ENCODE measurements around the gene ESYT2. TPM values are rescaled to one million over a fixed set of nuclear protein-coding genes. Genes with fewer than 3 reads are reported as not detected.
A peak's percentile ranks its signal among the peaks of the same experiment; 100 is the strongest.

The ESYT2 gene
- total and polyA plus RNA-seq, 9 of the 15 experiments (the other 6 are each of a cell fraction or from before 2014, with no cell fraction given), result 5.8 to 86.9 (median 64.7) TPM

GRCh38 chr7:158828133-158829020, 932 bp downstream of the ESYT2 start (continued):
- TF ChIP-seq ZNF318 (IDR thresholded peaks at IDR 0.05; ENCODE audit: borderline replicate concordance in 1 of 2, low read depth in 1 of 2), result no peak
- TF ChIP-seq SREBF1 (IDR thresholded peaks at IDR 0.05; ENCODE audit: borderline replicate concordance, low read depth, low read length), result no peak
- TF ChIP-seq ZNF512 (tag; IDR thresholded peaks at IDR 0.05), result no peak
- no peak for TF ChIP-seq ZSCAN29 (IDR thresholded peaks at IDR 0.05)
- 0 out of 4 replicates have a peak, but pooled peaks have one; percentile 25 to 31 for TF ChIP-seq SIN3A (IDR thresholded peaks at IDR 0.05; ENCODE audit: borderline replicate concordance in 2 of 2, control insufficient read depth in 1 of 2, low read depth in 2 of 2, low read length in 2 of 2)
- no peak for TF ChIP-seq CREB3 (tag; conservative IDR thresholded peaks at IDR 0.05; ENCODE audit: low read depth)
- 0 out of 2 replicates have a peak, but pooled peaks have one; percentile 16 for TF ChIP-seq NR4A1 (CRISPR knock-in tag; IDR thresholded peaks at IDR 0.05)
- no peak for TF ChIP-seq NR4A1 (tag; IDR thresholded peaks at IDR 0.05)
- no peak for TF ChIP-seq COPS2 (conservative IDR thresholded peaks at IDR 0.05)
- no peak for TF ChIP-seq STAT5A (IDR thresholded peaks at IDR 0.05; ENCODE audit: borderline replicate concordance, low read length)
- no peak for TF ChIP-seq ZSCAN32 (CRISPR knock-in tag; IDR thresholded peaks at IDR 0.05)
- TF ChIP-seq TRIM24 (IDR thresholded peaks at IDR 0.05), result no peak
- no peak for TF ChIP-seq RBM17 (IDR thresholded peaks at IDR 0.05; ENCODE audit: borderline replicate concordance, low read depth, low read length)
- TF ChIP-seq ZNF717 (CRISPR knock-in tag; IDR thresholded peaks at IDR 0.05), result no peak
- TF ChIP-seq, protein P1, sequence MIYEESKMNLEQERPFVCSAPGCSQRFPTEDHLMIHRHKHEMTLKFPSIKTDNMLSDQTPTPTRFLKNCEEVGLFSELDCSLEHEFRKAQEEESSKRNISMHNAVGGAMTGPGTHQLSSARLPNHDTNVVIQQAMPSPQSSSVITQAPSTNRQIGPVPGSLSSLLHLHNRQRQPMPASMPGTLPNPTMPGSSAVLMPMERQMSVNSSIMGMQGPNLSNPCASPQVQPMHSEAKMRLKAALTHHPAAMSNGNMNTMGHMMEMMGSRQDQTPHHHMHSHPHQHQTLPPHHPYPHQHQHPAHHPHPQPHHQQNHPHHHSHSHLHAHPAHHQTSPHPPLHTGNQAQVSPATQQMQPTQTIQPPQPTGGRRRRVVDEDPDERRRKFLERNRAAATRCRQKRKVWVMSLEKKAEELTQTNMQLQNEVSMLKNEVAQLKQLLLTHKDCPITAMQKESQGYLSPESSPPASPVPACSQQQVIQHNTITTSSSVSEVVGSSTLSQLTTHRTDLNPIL (CRISPR knock-in tag; IDR thresholded peaks at IDR 0.05), result no peak

Measured in K562 (cell line).